Measurements from ENCODE around the gene RFT1. TPM values are rescaled to one million over a fixed set of nuclear protein-coding genes. Genes with fewer than 3 reads are reported as not detected.

The RFT1 gene
- total RNA-seq, result 10 to 100 TPM; 14.7 to 18.7 (median 15.2) TPM
- long read RNA-seq, donor 1, full-length matches to known transcripts, result 11 of 18 reads
- long read RNA-seq, donor 1, partial matches to known transcripts, result 2 of 18 reads
- long read RNA-seq, donor 1, other reads (novel, unspliced or antisense), result 5 of 18 reads
- long read RNA-seq, donor 2, full-length matches to known transcripts, result 13 of 15 reads
- long read RNA-seq, donor 2, partial matches to known transcripts, result 0 of 15 reads
- long read RNA-seq, donor 2, other reads (novel, unspliced or antisense), result 2 of 15 reads

GRCh38 chr3:53130179-53131061, at the start of gene RFT1:
TSS of gene RFT1 (minus strand) at chr3:53130435. CDS start at chr3:53130400, 35 bp downstream.
- peak; percentile 94 for ATAC-seq
- Histone ChIP-seq H3K9me3 (no peaks in the 10 kb centered on the region), H3K4me3 (peak within 1 kb of the TSS; percentile 69)

GRCh38 chr3:53179580-53179979, 49.3 kb upstream of the RFT1 start:
- Histone ChIP-seq H3K4me3 (no peak overlapping the region), H3K36me3 (ENCODE audit: low read depth) (peaks cover 4% of the 10 kb centered on the region), H3K9me3 (no peaks in the 10 kb centered on the region), H3K4me1 (ENCODE audit: low read depth) (no peaks in the 10 kb centered on the region)
- DNase-seq (no peak), ATAC-seq (no peak)
- intact Hi-C loops (cut with DNase I, micrococcal nuclease), result no loop called here
- no peak for TF ChIP-seq CTCF (IDR thresholded peaks at IDR 0.05)

More at GRCh38 chr3:53130179-53131061, at the start of gene RFT1:
- peak; percentile 98 to 100 (median 99) for DNase-seq
- TF ChIP-seq CTCF (IDR thresholded peaks at IDR 0.05), result no peak
- H3K4me1 ChIP-seq (ENCODE audit: low read depth), result peaks cover 16% of the 10 kb centered on the region
- intact Hi-C loops (cut with DNase I, micrococcal nuclease), result no loop called here
- H3K36me3 ChIP-seq (ENCODE audit: low read depth), result no peaks in the 10 kb centered on the region

- no peak for DNase-seq
- H3K9me3 ChIP-seq, result no peaks in the 10 kb centered on the region
- no peak for ATAC-seq
- no peak for TF ChIP-seq CTCF (IDR thresholded peaks at IDR 0.05)
- no peak overlapping the region for H3K4me3 ChIP-seq
- no peaks in the 10 kb centered on the region for H3K36me3 ChIP-seq (ENCODE audit: low read depth)
- intact Hi-C loops (cut with DNase I, micrococcal nuclease), result no loop called here
- H3K4me1 ChIP-seq (ENCODE audit: low read depth), result no peaks in the 10 kb centered on the region
Observed at GRCh38 chr3:53178246-53178645, 48.0 kb upstream of the RFT1 start.

GRCh38 chr3:53175613-53176540, 45.6 kb upstream of the RFT1 start:
- DNase-seq (no peak), ATAC-seq (no peak)
- Histone ChIP-seq H3K36me3 (ENCODE audit: low read depth) (no peaks in the 10 kb centered on the region), H3K4me1 (ENCODE audit: low read depth) (peaks cover 9% of the 10 kb centered on the region), H3K4me3 (no peak overlapping the region), H3K9me3 (no peaks in the 10 kb centered on the region)
- no peak for TF ChIP-seq CTCF (IDR thresholded peaks at IDR 0.05)
- intact Hi-C loops (cut with DNase I, micrococcal nuclease), result no loop called here
